ENCODE measurements around the gene NADK2.
"Not testable (repeated sequence)": the region's sequence is repeated elsewhere in the genome, so short reads cannot be mapped to it uniquely, and the experiment has no call there.

NADK2 gene

DNA sequence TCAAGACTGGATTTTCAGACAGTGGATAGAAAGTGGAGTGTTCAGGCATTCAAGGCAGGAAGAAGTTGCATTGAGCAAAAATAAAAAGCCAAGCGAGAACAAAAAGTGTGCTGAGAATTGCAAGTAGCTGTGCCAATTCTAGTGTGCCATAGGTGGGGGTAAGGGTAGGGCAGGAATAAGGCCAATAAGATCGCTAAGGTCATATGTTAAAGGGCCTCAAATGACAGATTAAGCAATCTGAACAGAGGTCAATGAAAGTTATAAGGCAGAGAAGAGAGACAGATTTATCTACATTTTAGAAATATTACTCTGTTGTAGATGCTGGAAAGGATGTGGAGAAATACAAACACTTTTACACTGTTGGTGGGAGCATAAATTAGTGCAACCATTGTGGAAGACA, 36.4 kb downstream of the NADK2 start:
- no peak for DNase-seq

DNA sequence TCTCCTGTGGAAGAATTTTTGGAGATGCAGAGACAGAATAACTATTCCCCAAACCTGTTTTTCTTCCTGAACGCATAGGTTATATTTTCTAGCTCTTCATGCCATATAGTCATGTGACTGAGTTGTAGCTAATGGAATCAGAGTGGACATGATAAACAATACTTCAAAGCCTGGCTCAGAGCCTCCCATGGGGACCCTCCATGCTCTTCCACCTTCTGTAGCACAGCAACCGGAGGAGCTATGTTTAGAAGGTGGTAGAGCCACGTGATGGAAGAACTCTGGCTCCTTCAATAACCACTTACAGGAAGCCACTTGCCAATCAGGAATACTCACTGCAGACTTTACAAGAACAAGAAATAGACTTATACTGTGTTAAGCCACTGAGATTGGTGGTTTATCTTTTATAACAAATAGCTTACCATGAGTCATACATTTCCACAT, 39.2 kb downstream of the NADK2 start:
- no peak for DNase-seq

DNA sequence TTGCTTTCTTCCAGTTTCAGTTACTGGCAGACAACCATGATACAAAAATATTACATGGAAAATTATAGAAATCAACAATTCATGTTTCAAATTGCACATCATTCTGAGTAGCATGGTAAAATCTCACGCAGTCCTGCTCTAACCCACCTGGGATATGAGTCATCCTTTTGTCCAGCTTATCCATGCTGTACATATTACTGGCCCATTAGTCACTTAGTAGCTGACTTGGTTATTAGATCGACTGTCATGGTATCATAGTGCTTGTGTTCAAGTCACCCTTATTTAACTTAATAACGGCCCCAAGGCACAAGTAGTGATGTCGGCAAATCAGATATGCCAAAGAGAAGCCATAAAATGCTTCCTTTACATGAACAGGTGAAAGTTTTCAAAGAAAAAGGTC, 41.2 kb downstream of the NADK2 start:
- no peak for DNase-seq

DNA sequence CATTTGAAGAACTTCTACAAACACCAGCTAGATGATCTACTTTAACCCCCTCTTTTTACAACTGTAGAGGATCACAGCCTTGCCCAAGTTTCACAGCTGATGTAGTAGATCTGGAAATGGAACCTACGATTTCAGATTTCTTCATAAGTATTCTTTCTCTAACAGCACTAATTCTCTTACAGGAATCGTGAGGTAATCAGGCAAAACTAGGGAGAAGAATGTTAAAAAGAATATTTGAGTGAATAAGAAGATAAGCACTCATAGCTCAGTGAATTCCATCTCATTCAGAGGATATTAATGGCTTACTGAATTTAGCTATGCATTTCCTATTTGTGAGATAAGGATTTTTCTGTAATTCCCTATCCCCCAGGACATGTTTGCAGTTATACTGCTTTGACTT, 42.1 kb downstream of the NADK2 start:
- DNase-seq: no peak

DNA sequence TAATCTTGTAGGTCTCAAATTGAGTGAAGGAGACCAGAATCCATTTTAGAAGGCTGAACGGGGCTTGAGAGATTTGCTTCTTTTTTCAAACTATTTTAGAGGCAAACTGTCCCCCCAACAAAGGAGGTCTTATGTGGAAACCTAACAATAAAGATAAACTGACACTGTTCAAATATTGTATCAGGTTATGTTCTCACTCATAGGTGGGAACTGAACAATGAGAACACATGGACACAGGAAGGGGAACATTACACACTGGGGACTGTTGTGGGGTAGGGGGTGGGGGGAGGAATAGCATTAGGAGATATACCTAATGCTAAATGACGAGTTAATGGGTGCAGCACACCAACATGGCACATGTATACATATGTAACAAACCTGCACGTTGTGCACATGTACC, 42.9 kb downstream of the NADK2 start:
- not testable (repeated sequence) for DNase-seq

DNA sequence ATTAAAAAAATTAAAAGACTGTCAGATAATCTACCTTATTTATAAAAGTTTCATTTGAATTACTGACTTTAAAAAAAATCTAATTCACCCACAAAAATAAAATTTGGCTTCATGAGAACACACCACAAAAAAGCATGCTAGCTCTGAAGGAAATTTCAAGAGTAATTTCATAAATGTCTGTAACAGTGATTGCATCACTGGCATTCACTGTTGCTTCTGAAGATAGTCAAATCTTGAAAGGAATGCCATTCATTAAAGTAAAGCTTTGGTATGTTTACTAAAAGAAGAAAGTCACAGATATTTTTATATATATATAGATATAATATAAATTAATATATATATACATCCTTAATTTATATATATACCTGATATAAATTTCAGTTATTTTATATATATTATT, 43.4 kb downstream of the NADK2 start:
- DNase-seq: no peak

DNA sequence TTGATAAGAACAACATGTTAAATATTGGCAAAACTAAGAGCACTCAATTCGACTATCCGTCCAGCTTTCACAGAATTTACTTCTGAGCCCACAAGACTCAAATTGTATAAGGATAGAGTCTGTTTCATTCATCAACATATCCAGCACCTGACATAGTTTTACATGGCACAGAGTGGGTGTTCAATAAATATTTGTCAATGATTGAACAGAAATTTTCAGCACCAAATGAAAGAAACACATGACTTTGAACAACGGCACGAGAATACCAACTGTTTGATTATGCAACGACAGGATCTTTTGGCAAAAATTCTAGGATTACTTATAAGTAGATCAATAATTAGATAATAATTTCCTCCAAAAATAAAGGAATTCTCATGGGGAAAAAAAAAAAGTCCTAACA, 48.0 kb downstream of the NADK2 start:
- no peak for DNase-seq

DNA sequence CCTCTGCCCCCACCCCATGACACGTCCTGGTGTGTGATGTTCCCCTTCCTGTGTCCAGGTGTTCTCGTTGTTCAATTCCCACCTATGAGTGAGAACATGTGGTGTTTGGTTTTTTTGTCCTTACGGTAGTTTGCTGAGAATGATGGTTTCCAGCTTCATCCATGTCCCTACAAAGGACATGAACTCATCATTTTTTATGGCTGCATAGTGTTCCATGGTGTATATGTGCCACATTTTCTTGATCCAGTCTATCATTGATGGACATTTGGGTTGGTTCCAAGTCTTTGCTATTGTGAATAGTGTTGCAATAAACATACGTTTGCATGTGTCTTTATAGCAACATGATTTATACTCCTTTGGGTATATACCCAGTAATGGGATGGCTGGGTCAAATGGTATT, 57.3 kb downstream of the NADK2 start:
- not testable (repeated sequence) for DNase-seq

DNA sequence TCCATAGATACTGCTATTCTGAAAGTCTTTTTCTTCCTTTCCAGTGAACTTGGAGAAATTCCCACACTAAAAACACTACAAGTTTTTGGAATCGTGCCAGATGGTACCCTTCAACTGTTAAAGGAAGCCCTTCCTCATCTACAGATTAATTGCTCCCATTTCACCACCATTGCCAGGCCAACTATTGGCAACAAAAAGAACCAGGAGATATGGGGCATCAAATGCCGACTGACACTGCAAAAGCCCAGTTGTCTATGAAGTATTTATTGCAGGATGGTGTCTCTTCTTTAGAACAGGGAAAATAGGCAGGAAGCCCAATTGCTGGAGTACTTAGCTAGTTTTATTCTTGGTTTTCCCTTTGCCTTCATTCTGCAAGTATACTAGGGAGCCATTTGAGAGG, 60.0 kb downstream of the NADK2 start:
- DNase-seq: no peak

DNA sequence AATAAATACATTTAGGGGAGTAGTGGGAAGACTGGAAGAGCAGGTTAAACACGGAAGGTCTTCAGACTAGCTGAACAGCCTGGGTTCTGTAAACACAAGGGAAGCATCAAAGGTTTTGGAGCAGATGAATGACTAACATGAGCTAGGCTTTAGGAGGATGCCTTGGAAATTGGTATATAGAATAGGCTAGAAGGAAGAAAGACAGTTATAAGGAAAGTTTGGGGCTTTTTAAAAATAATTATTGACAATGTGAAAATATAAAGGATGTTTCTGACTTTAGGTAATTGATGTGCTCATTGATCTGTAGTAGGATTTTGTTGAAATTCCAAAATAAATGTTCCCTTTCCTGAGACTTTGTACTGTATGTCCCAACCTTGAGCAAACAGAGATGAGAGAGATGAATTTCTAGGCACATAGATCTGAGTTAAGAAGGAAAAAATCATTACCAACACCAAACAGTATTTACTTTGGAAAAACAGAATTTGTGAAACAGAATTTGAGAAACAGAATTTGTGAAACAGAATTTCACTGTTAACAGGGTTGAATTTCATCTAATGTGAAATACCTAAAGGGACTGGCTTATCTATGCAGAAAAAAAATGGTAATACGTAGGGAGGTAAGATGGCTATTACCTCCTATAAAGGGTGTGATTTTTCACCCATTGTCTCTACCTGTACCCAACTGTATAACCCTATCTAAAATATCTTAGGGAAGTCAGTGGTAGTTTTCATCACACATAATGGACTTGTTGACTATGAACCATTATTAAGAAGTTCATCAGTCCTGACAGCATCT, 61.0 kb downstream of the NADK2 start:
- DNase-seq: no peak

DNA sequence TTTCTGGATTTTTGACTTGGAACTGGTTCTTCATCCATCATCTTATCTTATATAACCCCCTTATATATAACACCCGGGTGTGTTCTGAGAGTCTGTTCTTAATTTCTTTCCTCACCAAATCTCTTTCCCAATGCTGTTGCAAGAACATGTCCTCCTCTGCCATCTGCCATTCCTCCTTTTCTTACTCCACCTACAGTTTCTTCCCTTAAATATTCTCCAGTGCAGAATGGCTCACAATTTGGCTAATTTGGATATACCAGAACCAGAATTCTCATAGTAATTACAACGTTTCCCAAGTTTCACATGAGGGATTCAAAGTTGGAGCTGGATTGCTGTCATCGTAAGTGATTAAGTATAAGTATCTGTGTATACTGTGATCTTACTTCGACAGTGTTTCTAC, 61.8 kb downstream of the NADK2 start:
- no peak for DNase-seq

DNA sequence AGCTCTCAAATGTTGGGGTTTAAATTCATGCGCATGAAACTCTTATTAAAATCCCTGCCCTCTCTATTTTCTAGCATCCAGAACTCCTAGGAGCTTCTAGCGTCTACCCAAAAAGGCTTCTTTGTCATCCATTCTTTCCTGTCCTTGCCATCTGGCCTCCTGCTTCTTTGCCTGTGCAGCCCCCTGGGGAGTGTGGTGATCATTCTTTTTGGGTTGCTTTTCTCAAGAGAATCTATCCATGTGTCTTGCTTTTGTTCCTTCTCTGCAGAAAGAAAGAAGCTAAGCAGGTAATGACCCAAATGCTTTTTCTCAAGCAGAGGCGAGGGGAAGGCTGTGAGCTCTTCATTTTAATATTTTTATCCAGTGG, 63.2 kb downstream of the NADK2 start:
- no peak for DNase-seq

DNA sequence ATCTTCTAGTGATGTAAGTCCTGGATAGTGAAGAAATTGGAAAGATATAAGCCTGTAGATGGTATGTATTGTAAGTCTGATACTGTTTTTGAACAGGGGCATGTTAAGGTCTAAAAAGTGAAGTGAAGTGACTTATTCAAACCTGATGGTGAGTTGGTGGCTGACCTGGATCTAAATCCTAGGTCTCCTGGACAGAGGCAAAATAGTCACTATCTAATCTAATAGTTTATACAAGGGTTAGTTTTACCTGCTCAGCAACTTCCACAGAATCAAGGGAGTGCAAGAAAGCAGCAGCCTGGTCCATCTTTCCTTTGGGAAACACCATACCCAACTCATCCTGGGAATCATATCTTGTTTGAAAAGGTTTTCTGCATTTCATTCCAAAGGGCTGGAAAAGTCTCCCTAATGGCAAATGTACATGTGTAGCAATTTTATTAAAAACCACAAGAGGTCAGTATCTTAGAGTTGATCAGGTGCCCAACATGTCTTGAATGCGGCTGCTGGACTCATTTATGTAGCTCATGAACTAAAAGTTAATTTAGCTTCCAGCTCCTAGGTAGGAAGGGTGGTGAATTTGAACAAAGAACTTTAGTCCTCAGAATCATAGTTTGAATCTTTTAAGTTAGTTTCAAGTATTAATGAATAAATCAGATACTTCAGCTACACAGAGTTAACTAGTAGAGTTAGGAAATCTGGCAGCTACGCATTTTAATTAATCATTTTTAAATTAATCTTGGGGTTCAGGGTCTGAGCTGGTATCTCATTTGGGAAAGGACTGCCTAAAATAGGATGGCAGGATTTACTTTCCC, 63.8 kb downstream of the NADK2 start:
- no peak for DNase-seq

DNA sequence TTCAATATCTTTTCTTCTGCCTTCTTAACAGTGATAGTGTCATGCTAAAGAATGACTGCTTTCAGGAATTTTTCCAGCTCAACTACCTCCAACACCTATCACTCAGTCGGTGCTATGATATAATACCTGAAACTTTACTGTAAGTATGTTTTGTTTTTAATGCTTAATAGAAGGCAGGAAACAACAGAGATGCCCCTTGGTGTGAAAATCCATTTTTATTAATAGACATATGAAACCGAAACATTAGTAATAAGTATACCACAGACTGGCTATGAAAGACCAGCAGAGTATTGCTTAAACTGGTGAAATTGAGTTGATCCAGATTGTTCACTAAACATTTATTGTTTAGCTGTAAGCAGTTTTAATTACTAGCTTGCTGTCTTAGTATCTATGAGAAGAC, 64.6 kb downstream of the NADK2 start:
- no peak for DNase-seq

DNA sequence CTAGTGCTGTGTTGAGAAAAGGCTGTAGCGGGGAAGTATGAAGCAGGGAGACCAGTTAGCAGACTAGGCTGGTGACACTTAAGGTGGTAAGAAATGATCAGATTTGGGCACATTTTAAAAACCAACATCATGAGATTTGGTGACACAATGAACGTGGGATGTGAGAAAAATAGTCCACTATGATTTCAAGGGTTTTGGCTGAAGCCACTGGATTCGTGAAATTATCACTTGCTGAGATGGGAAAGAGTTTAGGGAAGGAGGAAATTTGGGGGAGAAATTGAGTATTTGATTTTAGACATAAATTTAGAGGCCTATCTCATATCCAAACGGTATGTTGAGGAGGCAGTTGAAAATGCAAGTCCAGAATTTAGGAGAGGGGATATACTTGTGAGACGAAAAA, 66.7 kb downstream of the NADK2 start:
- no peak for DNase-seq

DNA sequence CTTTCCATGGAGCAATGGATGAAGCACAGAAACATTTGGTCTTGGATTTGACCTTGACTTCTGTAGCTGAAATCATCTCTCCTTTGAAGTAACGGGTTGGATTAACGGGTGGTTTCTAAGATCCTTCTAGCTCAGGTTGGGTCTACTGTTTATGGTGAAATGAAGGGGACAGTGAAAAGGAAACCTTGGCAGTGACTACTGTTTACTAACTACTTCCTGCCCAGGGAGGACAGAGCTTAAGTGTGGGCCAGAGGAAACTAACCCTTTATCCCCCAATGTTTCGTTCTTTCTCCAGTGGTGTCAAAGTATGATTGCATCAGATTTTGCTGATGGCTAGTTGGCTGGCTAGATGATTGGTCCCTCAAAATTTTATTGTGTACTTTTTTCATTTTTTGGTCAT, 67.6 kb downstream of the NADK2 start:
- DNase-seq: no peak

DNA sequence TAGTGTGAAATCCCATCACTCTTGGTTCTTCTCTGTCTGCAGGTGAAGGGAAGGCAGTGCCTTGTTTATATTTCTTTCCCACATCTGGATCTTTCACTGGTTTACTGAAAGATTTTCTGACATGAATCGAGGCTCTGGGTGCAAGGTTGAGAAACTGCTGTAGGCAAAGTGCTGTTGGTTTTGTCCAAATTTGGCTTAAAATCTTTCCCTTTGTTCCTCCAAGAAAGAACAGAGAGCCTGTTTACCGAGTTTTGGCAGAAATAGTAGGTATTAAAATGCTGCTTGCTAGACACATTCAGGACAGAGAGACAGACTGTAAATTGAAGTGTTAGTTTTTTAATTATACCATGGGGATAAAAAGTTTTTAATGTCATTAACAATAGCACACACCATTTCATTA, 68.3 kb downstream of the NADK2 start:
- DNase-seq: no peak

DNA sequence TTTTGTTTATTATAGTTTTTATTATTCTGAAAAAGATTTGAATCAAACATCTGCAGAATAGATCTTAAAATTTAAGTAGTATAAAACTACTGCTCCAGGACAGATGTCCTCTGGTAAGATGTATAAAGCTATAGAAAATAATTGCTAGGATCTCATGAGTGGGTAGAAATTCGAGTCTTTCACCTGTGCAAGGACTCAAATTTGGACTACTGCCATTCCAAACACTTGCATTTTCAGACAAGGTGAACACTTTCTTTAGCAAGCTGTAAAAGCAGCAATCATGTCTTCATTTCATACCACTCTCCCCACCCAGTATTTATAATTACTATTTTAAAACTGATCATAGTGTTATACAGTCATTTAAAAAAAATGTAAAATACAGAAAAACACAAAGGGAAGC, 69.1 kb downstream of the NADK2 start:
- DNase-seq: no peak

DNA sequence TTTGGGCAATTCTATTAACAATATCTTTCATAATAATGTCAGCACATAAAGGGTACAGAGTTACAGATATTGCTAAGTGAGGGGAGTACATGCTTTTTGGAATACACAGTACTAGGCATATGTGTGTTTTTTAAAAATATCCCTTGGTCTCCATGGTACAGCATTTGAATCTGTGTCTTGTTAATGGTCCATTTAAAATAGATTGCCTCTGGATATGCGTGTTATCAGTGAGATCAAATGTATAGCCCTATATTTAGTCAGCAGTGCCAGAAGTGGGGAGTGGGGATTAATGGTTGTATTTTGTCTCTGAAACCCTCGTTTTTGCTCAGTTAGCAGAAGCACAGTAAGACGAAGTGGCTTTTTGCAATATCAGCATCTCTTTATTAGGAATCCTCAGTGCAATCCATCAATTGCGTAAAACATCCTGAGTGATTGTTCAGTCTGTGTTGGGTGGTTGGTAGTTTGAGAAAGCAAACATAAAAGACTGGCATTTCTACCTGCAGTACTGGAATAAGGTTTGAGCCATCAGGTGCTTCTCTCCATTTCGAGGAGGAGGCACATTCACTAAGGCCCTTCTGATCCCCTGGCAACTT, 70.8 kb downstream of the NADK2 start:
- DNase-seq: no peak

DNA sequence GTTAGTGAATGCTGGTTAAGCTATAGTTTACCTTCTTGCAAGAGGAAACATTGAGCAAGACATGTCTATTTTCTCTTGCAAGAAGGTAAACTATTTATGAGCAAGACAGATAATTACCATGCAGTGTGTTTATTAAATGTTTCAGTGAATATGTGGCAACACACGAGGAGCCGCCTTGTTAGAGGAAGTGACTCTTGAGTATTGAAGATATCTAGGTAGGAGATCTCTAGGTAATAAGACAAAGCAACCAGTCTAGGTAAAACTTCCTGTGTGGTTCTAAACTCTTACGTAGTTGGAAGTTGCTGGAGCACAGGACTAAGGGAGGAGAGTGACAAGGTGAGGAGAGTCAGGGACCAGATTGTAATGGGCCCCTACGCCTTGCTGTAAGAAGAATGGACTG, 73.0 kb downstream of the NADK2 start:
- no peak for DNase-seq

DNA sequence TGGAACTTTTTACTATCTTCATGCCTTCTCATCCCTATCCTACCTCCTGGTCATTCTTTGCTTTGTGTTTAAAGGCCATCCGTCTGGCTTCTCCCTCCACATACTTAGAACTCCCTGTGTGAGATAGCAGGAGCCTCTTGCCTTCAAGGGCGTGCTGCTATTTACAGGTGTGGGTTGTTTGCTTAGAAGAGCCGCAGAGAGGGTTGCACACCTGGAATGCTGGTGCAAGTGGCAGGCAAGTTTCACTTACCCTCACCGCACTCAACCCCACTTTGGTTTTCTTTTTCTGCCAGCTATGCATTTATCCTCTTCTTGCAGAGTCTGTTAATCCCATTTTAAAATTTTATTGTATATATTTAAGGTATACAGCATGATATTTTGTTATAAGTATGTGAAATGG, 77.3 kb downstream of the NADK2 start:
- no peak for DNase-seq

DNA sequence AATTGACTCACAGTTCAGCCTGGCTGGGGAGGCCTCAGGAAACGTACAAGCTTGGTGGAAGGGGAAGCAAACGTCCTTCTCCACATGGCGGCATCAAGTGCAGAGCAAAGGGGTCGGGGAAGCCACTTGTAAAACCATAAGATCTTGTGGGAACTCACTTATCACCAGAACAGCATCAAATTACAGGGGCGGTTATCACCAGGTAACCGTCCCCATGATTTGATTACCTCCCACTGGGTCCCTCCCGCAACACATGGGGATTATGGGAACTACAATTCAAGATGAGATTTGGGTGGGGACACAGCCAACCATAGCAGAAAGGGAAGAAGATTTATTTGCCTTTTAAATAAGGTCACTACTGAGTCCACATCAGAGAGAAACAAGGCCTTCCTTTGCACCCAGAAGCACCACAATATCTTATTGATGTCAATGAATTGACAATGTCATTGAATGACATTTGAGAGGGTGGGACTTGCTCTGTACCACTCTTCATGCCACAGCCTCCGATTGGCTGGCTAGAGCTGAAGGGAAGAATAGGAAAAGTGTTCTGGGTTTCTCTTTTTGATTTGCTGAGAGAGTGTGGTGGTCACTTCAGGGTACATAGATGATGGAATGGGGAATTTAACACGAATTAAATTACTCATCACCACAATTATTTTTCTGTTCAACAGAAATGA, 78.8 kb downstream of the NADK2 start:
- no peak for DNase-seq

DNA sequence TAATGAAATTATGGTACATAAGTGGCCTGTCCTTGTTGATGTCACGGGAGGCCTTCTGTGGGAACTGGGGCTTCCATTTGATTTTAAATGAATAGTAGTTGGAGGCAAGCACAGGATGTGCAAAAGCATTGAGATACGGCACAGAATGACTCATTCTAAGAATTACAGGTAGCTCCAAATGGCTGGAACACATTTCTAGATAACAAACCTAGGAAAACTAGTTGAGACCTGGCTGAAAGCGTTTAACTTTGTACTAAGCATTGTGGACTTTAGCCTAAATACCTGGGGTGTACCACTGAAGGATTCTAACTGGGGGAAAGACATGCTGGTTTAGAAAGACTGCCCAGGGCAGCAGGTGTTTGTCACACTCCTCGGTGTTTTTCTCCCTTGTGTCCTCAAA, 80.4 kb downstream of the NADK2 start:
- no peak for DNase-seq

DNA sequence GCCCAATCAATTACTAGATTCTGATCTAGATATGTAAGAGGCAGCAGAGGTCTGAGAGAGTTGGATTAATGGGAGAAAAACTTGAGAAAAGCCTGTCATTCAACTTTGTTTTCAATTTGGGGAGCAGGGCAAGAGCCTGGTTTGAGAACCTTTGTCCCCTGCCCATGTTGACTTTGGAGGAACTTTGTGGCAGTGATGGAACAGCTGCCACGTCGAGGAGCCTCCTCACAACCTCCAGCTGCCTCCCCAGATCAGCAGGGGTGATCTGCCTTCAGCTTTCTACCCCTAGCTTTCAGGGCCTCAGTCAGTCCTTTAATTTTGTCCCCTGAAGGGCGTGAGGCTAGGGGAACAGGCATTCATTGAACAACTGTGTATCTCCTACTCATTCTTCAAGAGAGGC, 81.1 kb downstream of the NADK2 start:
- DNase-seq: no peak

All from NCI-H1417 treated with DMSO at 0.1 percent for 48 hours (cell line).